Panc1 (cell line): ENCODE measurements around the gene MYO18A.

ENCODE experiments used
- POLR2AphosphoS5 ChIP-seq: IDR thresholded peaks from 2 replicates; pipeline ENCODE4 v1.6.1; 2012; ENCODE audit warnings: mild to moderate bottlenecking, low read depth, low read length, moderate library complexity
- TF ChIP-seq, protein P1 (sequence below): fragments of 450-650 bp; IDR thresholded peaks from 2 replicates; pipeline ENCODE4 v1.5.1; 2017; ENCODE audit warnings: mild to moderate bottlenecking
- TF ChIP-seq, protein P2 (sequence below), 2 experiments: IDR thresholded peaks; 2 replicates each; pipeline ENCODE4 v1.6.1; 2011 to 2012; ENCODE audit warnings: low read depth in 2 of 2, control low read depth in 1 of 2, low read length in 1 of 2, mild to moderate bottlenecking in 1 of 2, moderate library complexity in 1 of 2; ENCODE audit not compliant: insufficient read depth in 1 of 2

DNA sequence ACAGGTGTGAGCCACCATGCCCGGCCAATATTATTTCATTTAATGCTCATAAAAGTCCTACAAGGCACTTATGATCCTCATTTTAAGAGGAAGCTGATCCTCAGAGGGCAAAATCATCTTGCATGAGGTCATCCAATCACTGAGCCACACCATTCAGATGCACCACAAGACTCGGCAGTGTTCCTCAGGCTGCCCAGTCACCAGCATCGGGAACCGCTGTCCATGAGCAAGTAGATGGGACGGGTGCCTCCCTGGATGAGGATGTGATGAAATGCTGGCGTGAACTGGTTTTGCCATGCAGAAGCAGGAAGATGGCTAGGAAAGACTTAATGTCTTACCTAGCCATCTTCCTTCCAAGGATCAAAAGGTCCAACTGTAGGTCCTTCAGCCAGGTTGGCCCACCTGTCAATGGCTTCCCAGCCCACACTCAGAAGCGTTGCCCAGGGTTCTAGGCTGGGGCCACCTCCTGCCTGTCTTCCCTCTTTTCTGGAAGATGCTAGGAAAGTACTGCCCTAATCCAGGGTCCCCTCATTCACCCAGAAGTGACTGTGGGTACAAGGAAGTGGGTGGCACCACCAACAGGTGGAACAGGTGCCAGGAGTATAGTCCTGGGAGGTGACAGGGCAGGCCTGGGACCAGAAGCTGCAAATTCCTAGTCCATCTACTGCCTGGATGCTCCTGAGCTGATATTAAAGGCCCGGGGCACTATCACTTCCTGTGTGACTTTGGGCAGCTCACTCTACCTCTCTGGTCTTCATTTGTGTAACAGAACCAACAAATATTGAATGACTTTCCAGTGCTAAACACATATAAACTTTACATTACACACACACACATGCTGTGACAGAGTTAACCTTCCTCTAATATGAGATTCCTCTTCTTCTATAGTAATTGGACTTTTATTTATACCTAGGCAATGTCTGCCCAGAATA is 34.3 kb upstream of the MYO18A start:
- TF ChIP-seq, protein P1, sequence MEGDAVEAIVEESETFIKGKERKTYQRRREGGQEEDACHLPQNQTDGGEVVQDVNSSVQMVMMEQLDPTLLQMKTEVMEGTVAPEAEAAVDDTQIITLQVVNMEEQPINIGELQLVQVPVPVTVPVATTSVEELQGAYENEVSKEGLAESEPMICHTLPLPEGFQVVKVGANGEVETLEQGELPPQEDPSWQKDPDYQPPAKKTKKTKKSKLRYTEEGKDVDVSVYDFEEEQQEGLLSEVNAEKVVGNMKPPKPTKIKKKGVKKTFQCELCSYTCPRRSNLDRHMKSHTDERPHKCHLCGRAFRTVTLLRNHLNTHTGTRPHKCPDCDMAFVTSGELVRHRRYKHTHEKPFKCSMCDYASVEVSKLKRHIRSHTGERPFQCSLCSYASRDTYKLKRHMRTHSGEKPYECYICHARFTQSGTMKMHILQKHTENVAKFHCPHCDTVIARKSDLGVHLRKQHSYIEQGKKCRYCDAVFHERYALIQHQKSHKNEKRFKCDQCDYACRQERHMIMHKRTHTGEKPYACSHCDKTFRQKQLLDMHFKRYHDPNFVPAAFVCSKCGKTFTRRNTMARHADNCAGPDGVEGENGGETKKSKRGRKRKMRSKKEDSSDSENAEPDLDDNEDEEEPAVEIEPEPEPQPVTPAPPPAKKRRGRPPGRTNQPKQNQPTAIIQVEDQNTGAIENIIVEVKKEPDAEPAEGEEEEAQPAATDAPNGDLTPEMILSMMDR, result no peak
- TF ChIP-seq POLR2AphosphoS5, result no peak
- TF ChIP-seq, protein P2, sequence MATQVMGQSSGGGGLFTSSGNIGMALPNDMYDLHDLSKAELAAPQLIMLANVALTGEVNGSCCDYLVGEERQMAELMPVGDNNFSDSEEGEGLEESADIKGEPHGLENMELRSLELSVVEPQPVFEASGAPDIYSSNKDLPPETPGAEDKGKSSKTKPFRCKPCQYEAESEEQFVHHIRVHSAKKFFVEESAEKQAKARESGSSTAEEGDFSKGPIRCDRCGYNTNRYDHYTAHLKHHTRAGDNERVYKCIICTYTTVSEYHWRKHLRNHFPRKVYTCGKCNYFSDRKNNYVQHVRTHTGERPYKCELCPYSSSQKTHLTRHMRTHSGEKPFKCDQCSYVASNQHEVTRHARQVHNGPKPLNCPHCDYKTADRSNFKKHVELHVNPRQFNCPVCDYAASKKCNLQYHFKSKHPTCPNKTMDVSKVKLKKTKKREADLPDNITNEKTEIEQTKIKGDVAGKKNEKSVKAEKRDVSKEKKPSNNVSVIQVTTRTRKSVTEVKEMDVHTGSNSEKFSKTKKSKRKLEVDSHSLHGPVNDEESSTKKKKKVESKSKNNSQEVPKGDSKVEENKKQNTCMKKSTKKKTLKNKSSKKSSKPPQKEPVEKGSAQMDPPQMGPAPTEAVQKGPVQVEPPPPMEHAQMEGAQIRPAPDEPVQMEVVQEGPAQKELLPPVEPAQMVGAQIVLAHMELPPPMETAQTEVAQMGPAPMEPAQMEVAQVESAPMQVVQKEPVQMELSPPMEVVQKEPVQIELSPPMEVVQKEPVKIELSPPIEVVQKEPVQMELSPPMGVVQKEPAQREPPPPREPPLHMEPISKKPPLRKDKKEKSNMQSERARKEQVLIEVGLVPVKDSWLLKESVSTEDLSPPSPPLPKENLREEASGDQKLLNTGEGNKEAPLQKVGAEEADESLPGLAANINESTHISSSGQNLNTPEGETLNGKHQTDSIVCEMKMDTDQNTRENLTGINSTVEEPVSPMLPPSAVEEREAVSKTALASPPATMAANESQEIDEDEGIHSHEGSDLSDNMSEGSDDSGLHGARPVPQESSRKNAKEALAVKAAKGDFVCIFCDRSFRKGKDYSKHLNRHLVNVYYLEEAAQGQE (IDR thresholded peaks at IDR 0.05; ENCODE audit: insufficient read depth in 1 of 2, low read depth in 2 of 2, low read length in 1 of 2), result no peak
